KMS-11 (cell line): ENCODE data around the gene GPR146.

Experiments used
- H2AFZ ChIP-seq: fragments of 200-600 bp; sonication (generic); 2 replicates; pipeline ENCODE4 v1.6.1; 2016; ENCODE audit warnings: antibody characterized with exemption, mixed run types, low read depth
- H3K27ac ChIP-seq: fragments of 200-600 bp; sonication (generic); 2 replicates; pipeline ENCODE4 v1.6.1; 2016; ENCODE audit warnings: mild to moderate bottlenecking, mixed run types
- H3K27me3 ChIP-seq: fragments of 200-600 bp; sonication (generic); 2 replicates; pipeline ENCODE4 v1.6.1; 2017; ENCODE audit warnings: mild to moderate bottlenecking, low read depth, mixed run types, moderate library complexity; ENCODE audit not compliant: insufficient read depth
- H3K36me3 ChIP-seq: fragments of 200-600 bp; sonication (generic); 2 replicates; pipeline ENCODE4 v1.6.1; 2017; ENCODE audit warnings: mild to moderate bottlenecking, mixed run types; ENCODE audit not compliant: insufficient read depth
- H3K4me1 ChIP-seq: fragments of 200-600 bp; sonication (generic); 2 replicates; pipeline ENCODE4 v1.6.1; 2016; ENCODE audit warnings: mild to moderate bottlenecking, low read depth, mixed run types; ENCODE audit not compliant: poor library complexity, severe bottlenecking
- H3K4me2 ChIP-seq: fragments of 200-600 bp; sonication (generic); 2 replicates; pipeline ENCODE4 v1.7.0; 2016; ENCODE audit warnings: mild to moderate bottlenecking, mixed run types
- H3K4me3 ChIP-seq: fragments of 200-600 bp; sonication (generic); IDR thresholded peaks from 2 replicates; pipeline ENCODE4 v1.6.1; 2017; ENCODE audit warnings: low read depth, low read length, mixed read lengths; ENCODE audit not compliant: insufficient read depth
- H3K79me2 ChIP-seq: fragments of 200-600 bp; sonication (generic); 2 replicates; pipeline ENCODE4 v1.6.1; 2016; ENCODE audit warnings: low read depth, mixed run types; ENCODE audit not compliant: insufficient read depth
- H3K9ac ChIP-seq: fragments of 200-600 bp; sonication (generic); 2 replicates; pipeline ENCODE4 v1.6.1; 2016; ENCODE audit warnings: mild to moderate bottlenecking, mixed run types
- H4K20me1 ChIP-seq: fragments of 200-600 bp; sonication (generic); 2 replicates; pipeline ENCODE4 v1.6.1; 2016; ENCODE audit warnings: mild to moderate bottlenecking, mixed run types; ENCODE audit not compliant: insufficient read depth
- TF ChIP-seq, protein P1 (sequence below): fragments of 200-600 bp; sonication (generic); conservative IDR thresholded peaks from 2 replicates; pipeline ENCODE4 v1.6.1; 2017; ENCODE audit warnings: low read depth, mild to moderate bottlenecking, antibody characterized with exemption, low read length, moderate library complexity, mixed read lengths

GPR146 gene

GRCh38 chr7:1062296-1063294 lies 18.2 kb downstream of the GPR146 start:
- Histone ChIP-seq H3K36me3 (no peaks in the 10 kb centered on the region), H4K20me1 (no peaks in the 10 kb centered on the region), H3K4me3 (no peak overlapping the region), H3K4me2 (no peak overlapping the region), H3K4me1 (no peaks in the 10 kb centered on the region), H3K27me3 (no peaks in the 10 kb centered on the region), H2AFZ (no peak overlapping the region), H3K9ac (no peak overlapping the region), H3K27ac (no peak overlapping the region), H3K79me2 (no peaks in the 10 kb centered on the region)
- TF ChIP-seq, protein P1, sequence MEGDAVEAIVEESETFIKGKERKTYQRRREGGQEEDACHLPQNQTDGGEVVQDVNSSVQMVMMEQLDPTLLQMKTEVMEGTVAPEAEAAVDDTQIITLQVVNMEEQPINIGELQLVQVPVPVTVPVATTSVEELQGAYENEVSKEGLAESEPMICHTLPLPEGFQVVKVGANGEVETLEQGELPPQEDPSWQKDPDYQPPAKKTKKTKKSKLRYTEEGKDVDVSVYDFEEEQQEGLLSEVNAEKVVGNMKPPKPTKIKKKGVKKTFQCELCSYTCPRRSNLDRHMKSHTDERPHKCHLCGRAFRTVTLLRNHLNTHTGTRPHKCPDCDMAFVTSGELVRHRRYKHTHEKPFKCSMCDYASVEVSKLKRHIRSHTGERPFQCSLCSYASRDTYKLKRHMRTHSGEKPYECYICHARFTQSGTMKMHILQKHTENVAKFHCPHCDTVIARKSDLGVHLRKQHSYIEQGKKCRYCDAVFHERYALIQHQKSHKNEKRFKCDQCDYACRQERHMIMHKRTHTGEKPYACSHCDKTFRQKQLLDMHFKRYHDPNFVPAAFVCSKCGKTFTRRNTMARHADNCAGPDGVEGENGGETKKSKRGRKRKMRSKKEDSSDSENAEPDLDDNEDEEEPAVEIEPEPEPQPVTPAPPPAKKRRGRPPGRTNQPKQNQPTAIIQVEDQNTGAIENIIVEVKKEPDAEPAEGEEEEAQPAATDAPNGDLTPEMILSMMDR, result no peak

DNA sequence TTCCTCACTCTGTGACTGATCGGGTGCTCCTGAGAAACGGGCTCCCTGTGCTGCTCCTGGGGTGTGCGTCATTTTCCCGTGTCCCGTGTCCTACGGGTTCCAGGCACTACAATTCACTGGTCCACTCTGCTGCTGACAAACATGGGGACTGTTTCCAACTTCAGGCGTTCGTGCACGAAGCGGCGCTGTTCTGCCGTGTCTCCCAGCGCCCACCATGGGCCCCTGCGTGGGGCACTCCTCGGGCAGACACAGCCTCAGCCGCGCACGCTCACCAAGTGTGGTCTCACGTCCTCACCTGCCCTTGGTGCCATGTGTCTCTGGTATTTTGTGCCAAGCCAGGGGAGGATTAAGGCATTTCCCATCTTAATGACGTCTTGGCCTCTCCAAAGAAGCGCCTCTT lies 19.0 kb downstream of the GPR146 start:
- no peak overlapping the region for H3K9ac ChIP-seq

GRCh38 chr7:1064581-1064980 lies 20.2 kb downstream of the GPR146 start:
- Histone ChIP-seq H3K4me1 (no peaks in the 10 kb centered on the region), H3K9ac (no peak overlapping the region), H3K36me3 (no peaks in the 10 kb centered on the region), H3K27ac (no peak overlapping the region), H3K4me3 (no peak overlapping the region), H2AFZ (no peak overlapping the region), H4K20me1 (no peaks in the 10 kb centered on the region), H3K4me2 (no peak overlapping the region), H3K27me3 (no peaks in the 10 kb centered on the region), H3K79me2 (no peaks in the 10 kb centered on the region)
- TF ChIP-seq, protein P1, result no peak

More for the DNA sequence above, 19.0 kb downstream of the GPR146 start:
- Histone ChIP-seq H3K4me2 (no peak overlapping the region), H3K79me2 (no peaks in the 10 kb centered on the region), H3K27me3 (no peaks in the 10 kb centered on the region), H4K20me1 (no peaks in the 10 kb centered on the region), H3K4me3 (no peak overlapping the region), H3K27ac (no peak overlapping the region), H3K4me1 (no peaks in the 10 kb centered on the region), H3K36me3 (no peaks in the 10 kb centered on the region), H2AFZ (no peak overlapping the region)
- TF ChIP-seq, protein P1, result no peak

GRCh38 chr7:1065263-1065584 lies 20.9 kb downstream of the GPR146 start:
- no peaks in the 10 kb centered on the region for H3K79me2 ChIP-seq
- no peaks in the 10 kb centered on the region for H3K36me3 ChIP-seq
- no peak overlapping the region for H2AFZ ChIP-seq
- no peak overlapping the region for H3K9ac ChIP-seq
- no peak overlapping the region for H3K4me2 ChIP-seq
- H3K4me3 ChIP-seq, result no peak overlapping the region
- H3K27me3 ChIP-seq, result no peaks in the 10 kb centered on the region
- no peak overlapping the region for H3K27ac ChIP-seq
- TF ChIP-seq, protein P1, result no peak
- H4K20me1 ChIP-seq, result no peaks in the 10 kb centered on the region
- no peaks in the 10 kb centered on the region for H3K4me1 ChIP-seq
